IMR-90 (cell line): Measurements from ENCODE around the gene TAF8. TPM values are rescaled to one million over a fixed set of nuclear protein-coding genes. Genes with fewer than 3 reads are reported as not detected.
A peak's percentile ranks its signal among the peaks of the same experiment; 100 is the strongest.

Experiments used
- ATAC-seq: fragments of 200-7000 bp; cut with Tn5 transposase; 2 replicates; pipeline ENCODE4 v1.9.1; 2020; ENCODE audit warnings: low read depth, mild to moderate bottlenecking, moderate library complexity
- BruUV-seq: library from RNA; stranded (reverse); fragments of 400-500 nt; replicated peaks from 2 replicates; lab custom pipeline; 2021; lab: Mats Ljungman, UMichigan
- CTCF ChIA-PET: fragments of 300-600 bp; formaldehyde crosslinking; extraction: SDS; loops from one replicate; lab custom pipeline; 2021; ENCODE audit warnings: antibody characterized with exemption; lab: Yijun Ruan, JAX
- POLR2A ChIA-PET: fragments of 300-600 bp; sonication (Branson Sonifier 250); formaldehyde crosslinking; loops from one replicate; lab custom pipeline; 2022; ENCODE audit warnings: antibody characterized with exemption; ENCODE audit not compliant: unreplicated experiment; lab: Charles Lee
- DNase-seq: peaks from one replicate; pipeline ENCODE4 v3.0.0; 2013
- H2AFZ ChIP-seq: replicated peaks from 2 replicates; pipeline ENCODE3; 2013; ENCODE audit warnings: low read length, mild to moderate bottlenecking; ENCODE audit not compliant: poor library complexity
- H2AK5ac ChIP-seq: 2 replicates; pipeline ENCODE4 v1.6.1; 2013; ENCODE audit warnings: low read depth, low read length, inconsistent platforms
- H2AK9ac ChIP-seq: replicated peaks from 2 replicates; pipeline ENCODE3; 2013; ENCODE audit warnings: mild to moderate bottlenecking, low read depth, low read length, moderate library complexity; ENCODE audit not compliant: poor library complexity
- H2BK120ac ChIP-seq: 2 replicates; pipeline ENCODE4 v1.6.1; 2013; ENCODE audit warnings: low read depth, low read length, inconsistent platforms
- H2BK15ac ChIP-seq: 3 replicates; pipeline ENCODE4 v1.6.1; 2013; ENCODE audit warnings: low read depth, low read length, inconsistent platforms
- H2BK20ac ChIP-seq: 2 replicates; pipeline ENCODE4 v1.6.1; 2013; ENCODE audit warnings: low read depth, mild to moderate bottlenecking, inconsistent platforms, low read length, moderate library complexity
- H2BK5ac ChIP-seq: 2 replicates; pipeline ENCODE4 v1.6.1; 2013; ENCODE audit warnings: mild to moderate bottlenecking, low read depth, low read length, inconsistent platforms; ENCODE audit not compliant: poor library complexity, severe bottlenecking
- H3K14ac ChIP-seq: replicated peaks from 2 replicates; pipeline ENCODE4 v1.6.1; 2013; ENCODE audit warnings: low read depth, low read length, inconsistent platforms
- H3K18ac ChIP-seq: 2 replicates; pipeline ENCODE4 v1.6.1; 2013; ENCODE audit warnings: low read depth, low read length, control low read depth
- H3K23ac ChIP-seq: 2 replicates; pipeline ENCODE4 v1.6.1; 2013; ENCODE audit warnings: low read depth, low read length, inconsistent platforms
- H3K27ac ChIP-seq: 2 replicates; pipeline ENCODE4 v1.5.1; 2013; ENCODE audit warnings: mild to moderate bottlenecking, control low read depth, low read length; ENCODE audit not compliant: insufficient read depth
- H3K27me3 ChIP-seq: 2 replicates; pipeline ENCODE4 v1.6.1; 2013; ENCODE audit warnings: low read length; ENCODE audit not compliant: control insufficient read depth, insufficient read depth
- H3K36me3 ChIP-seq: 2 replicates; pipeline ENCODE4 v1.6.1; 2013; ENCODE audit warnings: low read length, mixed read lengths; ENCODE audit not compliant: control insufficient read depth, insufficient read depth
- H3K4ac ChIP-seq: 2 replicates; pipeline ENCODE4 v1.6.1; 2013; ENCODE audit warnings: low read depth, low read length, inconsistent platforms
- H3K4me1 ChIP-seq: 2 replicates; pipeline ENCODE4 v1.6.1; 2013; ENCODE audit warnings: low read length, mixed read lengths; ENCODE audit not compliant: control insufficient read depth, insufficient read depth
- H3K4me2 ChIP-seq: 2 replicates; pipeline ENCODE4 v1.6.1; 2013; ENCODE audit warnings: low read depth, mild to moderate bottlenecking, control low read depth, low read length, moderate library complexity
- H3K4me3 ChIP-seq: 2 replicates; pipeline ENCODE4 v1.5.1; 2013; ENCODE audit warnings: low read depth, mild to moderate bottlenecking, control low read depth, low read length, moderate library complexity; ENCODE audit not compliant: insufficient read depth
- H3K56ac ChIP-seq: 2 replicates; pipeline ENCODE4 v1.6.1; 2013; ENCODE audit warnings: low read length, inconsistent platforms; ENCODE audit not compliant: insufficient read depth; ENCODE audit errors: extremely low read depth
- H3K79me1 ChIP-seq, 2 experiments: 2 replicates each; pipeline ENCODE4 v1.6.1; 2013; ENCODE audit warnings: low read length in 2 of 2, inconsistent platforms in 1 of 2, low read depth in 1 of 2
- H3K9ac ChIP-seq: 2 replicates; pipeline ENCODE4 v1.6.1; 2013; ENCODE audit warnings: low read depth, low read length, control low read depth
- H3K9me1 ChIP-seq: 2 replicates; pipeline ENCODE4 v1.6.1; 2013; ENCODE audit warnings: low read length, inconsistent platforms; ENCODE audit not compliant: insufficient read depth
- H3K9me3 ChIP-seq: 2 replicates; pipeline ENCODE4 v1.6.1; 2013; ENCODE audit warnings: low read length; ENCODE audit not compliant: control insufficient read depth, insufficient read depth
- H4K20me1 ChIP-seq: 2 replicates; pipeline ENCODE4 v1.6.1; 2013; ENCODE audit warnings: low read length, inconsistent platforms; ENCODE audit not compliant: insufficient read depth
- H4K5ac ChIP-seq: 2 replicates; pipeline ENCODE4 v1.6.1; 2013; ENCODE audit warnings: mild to moderate bottlenecking, low read depth, low read length, control low read depth
- H4K8ac ChIP-seq, 2 experiments: 2 replicates each; pipeline ENCODE4 v1.6.1; 2013; ENCODE audit warnings: low read depth in 2 of 2, low read length in 2 of 2, control low read depth in 1 of 2, inconsistent platforms in 1 of 2
- H4K91ac ChIP-seq: 2 replicates; pipeline ENCODE4 v1.6.1; 2013; ENCODE audit warnings: low read depth, low read length, inconsistent platforms; ENCODE audit not compliant: insufficient read depth
- MAFK ChIP-seq: IDR thresholded peaks from 2 replicates; pipeline ENCODE4 v1.6.1; 2012; ENCODE audit warnings: low read depth, low read length, improper control_type of control experiment
- RFX5 ChIP-seq: IDR thresholded peaks from 2 replicates; pipeline ENCODE4 v1.8.0; 2012; ENCODE audit warnings: low read depth, mild to moderate bottlenecking, low read length, moderate library complexity
- WGBS, 2 experiments: methylation state at CpG; one replicate each; pipeline versions ENCODE4 v1.1.5 to v1.1.7; 2013; ENCODE audit warnings: missing lambda C conversion rate in 2 of 2; ENCODE audit not compliant: insufficient read length in 1 of 2; ENCODE audit errors: extremely low coverage in 2 of 2; 5-methylcytosine and 5-hydroxymethylcytosine counted together
- dilution Hi-C: fragments of 300-500 bp; cut with HindIII; formaldehyde crosslinking; loops from one replicate; pipeline ENCODE4 v1.14.3; 2018; ENCODE audit warnings: low sequenced_read_pairs; ENCODE audit not compliant: unreplicated experiment
- in situ Hi-C: fragments of 300-500 bp; cut with MboI; formaldehyde crosslinking; loops from 3 replicates; pipeline ENCODE4 v1.14.3; 2019; ENCODE audit warnings: low sequenced_read_pairs, inconsistent platforms, mixed read lengths
- intact Hi-C: fragments of 100-400 bp; cut with micrococcal nuclease; formaldehyde crosslinking; loops from 2 replicates; pipeline ENCODE4 v1.10.0; 2022
- polyA plus RNA-seq, 3 experiments: library from polyadenylated mRNA; depleted of rRNA; stranded (reverse); fragments of >200 nt; gene quantifications; 2 replicates each; pipeline ENCODE4 v1.2.3, GENCODE V29; 2012; ENCODE audit warnings: low replicate concordance in 1 of 3
- total RNA-seq: library from RNA; depleted of rRNA; stranded (reverse); fragments of >200 nt; gene quantifications from 2 replicates; pipeline ENCODE4 v1.2.3, GENCODE V29; 2012
- TF ChIP-seq, protein P1 (sequence below): fragments of 150-350 bp; IDR thresholded peaks from 2 replicates; pipeline ENCODE4 v1.6.1; 2017; ENCODE audit warnings: mild to moderate bottlenecking, antibody characterized with exemption, low read length, low read depth

The TAF8 gene
- total and polyA plus RNA-seq, 2 of the 4 experiments (the other 2 are of a cell fraction) = 14.3 to 22.8 TPM

DNA sequence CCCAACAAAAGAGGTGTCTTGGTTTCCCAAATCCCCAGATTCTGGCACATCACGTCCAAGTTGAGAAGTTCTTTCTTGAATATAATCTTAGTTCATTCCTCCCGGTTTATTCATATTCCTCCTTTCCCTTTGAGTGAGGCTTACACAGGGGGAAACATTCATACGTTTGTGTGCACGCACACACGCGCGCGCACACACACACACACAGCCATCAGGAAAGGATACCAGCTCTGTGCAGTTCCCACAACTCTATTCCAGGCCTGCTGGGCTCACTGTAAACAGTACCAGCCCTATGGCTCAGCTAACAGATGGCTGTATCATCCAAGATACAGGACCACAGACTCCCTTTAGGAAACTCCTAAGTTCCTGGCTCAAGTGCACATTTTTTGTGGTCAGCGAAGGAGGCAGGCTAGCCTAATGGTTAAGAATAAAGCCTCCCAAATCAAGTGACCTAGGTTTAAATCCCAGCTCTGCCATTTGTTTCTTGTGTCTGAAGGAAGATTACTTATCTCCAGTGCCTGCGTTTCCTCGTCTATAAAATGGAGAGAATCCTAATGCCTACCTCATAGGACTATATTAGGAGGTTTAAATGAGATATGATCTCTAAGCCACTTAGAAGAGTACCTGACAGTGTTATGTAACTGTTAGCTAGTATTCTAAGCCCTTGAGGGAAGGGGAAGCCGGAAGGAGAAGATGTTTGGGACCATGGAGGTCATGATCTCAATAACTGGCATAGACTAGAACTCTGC is 3.7 kb upstream of the TAF8 start (continued):
- TF ChIP-seq, protein P1, sequence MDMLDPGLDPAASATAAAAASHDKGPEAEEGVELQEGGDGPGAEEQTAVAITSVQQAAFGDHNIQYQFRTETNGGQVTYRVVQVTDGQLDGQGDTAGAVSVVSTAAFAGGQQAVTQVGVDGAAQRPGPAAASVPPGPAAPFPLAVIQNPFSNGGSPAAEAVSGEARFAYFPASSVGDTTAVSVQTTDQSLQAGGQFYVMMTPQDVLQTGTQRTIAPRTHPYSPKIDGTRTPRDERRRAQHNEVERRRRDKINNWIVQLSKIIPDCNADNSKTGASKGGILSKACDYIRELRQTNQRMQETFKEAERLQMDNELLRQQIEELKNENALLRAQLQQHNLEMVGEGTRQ = no peak
- TF ChIP-seq MAFK = no peak

DNA sequence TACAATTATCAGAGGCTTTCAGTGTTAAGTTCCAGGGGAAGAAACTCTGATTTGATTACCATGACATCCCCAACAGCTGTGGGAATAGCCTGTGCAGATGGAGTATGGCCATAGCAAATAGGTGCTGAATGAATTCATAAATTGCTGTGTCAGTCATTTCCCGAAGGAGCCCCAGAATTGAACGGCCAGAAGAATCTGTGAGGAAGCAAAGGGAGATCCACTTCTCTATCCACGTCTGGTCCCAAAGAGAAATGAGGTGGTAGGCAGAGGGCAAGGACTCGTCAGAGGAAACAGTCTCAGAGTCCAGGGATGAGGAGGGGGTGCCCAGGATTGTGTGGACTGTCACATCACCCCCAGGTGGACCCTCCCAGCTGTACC is 3.1 kb upstream of the TAF8 start:
- Histone ChIP-seq H2BK120ac (no peak overlapping the region), H3K79me1 (peaks cover 4 to 12% of the 10 kb centered on the region in 2 experiments), H3K27me3 (no peaks in the 10 kb centered on the region; the same call in 1 of the 2 replicates), H2BK5ac (no peak overlapping the region), H3K4me3 (no peak overlapping the region), H4K91ac (no peak overlapping the region), H4K8ac (no peak overlapping the region), H3K9ac (no peak overlapping the region), H3K18ac (no peak overlapping the region), H2AK5ac (no peak overlapping the region), H3K4ac (no peak overlapping the region), H3K4me2 (no peak overlapping the region), H3K23ac (no peak overlapping the region), H2AK9ac (no peak overlapping the region), H2BK15ac (no peak overlapping the region; the same call in 2 of the 3 replicates), H4K5ac (no peak overlapping the region), H3K14ac (no peak overlapping the region), H2AFZ (no peak overlapping the region), H3K56ac (no peak overlapping the region), H3K9me1 (peaks cover 4% of the 10 kb centered on the region; the same call in 1 of the 2 replicates), H3K36me3 (no peaks in the 10 kb centered on the region), H2BK20ac (no peak overlapping the region), H3K4me1 (peaks cover 21% of the 10 kb centered on the region), H3K27ac (no peak overlapping the region), H4K20me1 (no peaks in the 10 kb centered on the region), H3K9me3 (no peaks in the 10 kb centered on the region)
- intact Hi-C loops (loop anchor here (10.0 kb wide), 1 partner anchor 682 kb away; no protein-coding TSS in a partner anchor), in situ Hi-C loops (loop anchor here (5.0 kb wide), 1 partner anchor 265 kb away; the partner anchor contains the start of gene PRICKLE4), dilution Hi-C loops (loop anchor here (10.0 kb wide), 1 partner anchor 122 kb away; the partner anchor contains the start of genes BYSL and MED20)
- no peak for DNase-seq
- WGBS, 2 experiments = no CpG with 5 or more reads among the region's 4 CpGs
- no peak for ATAC-seq
- no TSS peak for BruUV-seq
- TF ChIP-seq MAFK = peak; percentile 68
- TF ChIP-seq RFX5 = no peak
- CTCF ChIA-PET = interaction anchor here (1.7 kb wide), 1 partner anchor 261 kb away, joined by 5 read pairs; no protein-coding TSS in a partner anchor
- POLR2A ChIA-PET = no interaction called here
